Psoas muscle (tissue), 8 donors: Measurements from ENCODE around the gene ORC3. TPM values are rescaled to one million over a fixed set of nuclear protein-coding genes. Genes with fewer than 3 reads are reported as not detected.

Experiments used
- ATAC-seq, 4 donors: fragments of 200-7000 bp; cut with Tn5 transposase; one replicate each; pipeline ENCODE4 v1.9.1; 2020; ENCODE audit warnings: moderate library complexity in 3 of 4, mild to moderate bottlenecking in 2 of 4
- DNase-seq, 2 donors: peaks; one replicate each; pipeline ENCODE4 v3.0.0-alpha.2; 2020
- H3K27ac ChIP-seq: fragments of 200-600 bp; one replicate; pipeline ENCODE4 v1.8.0; 2022
- H3K27me3 ChIP-seq, 3 donors: fragments of 200-600 bp in 1 of 3; one replicate each; pipeline versions ENCODE4 v1.6.1 to v1.8.0; 2013 to 2022; ENCODE audit warnings: low read length in 2 of 3, mild to moderate bottlenecking in 2 of 3, moderate library complexity in 1 of 3; ENCODE audit not compliant: insufficient read depth in 3 of 3
- H3K36me3 ChIP-seq, 2 donors: fragments of 200-600 bp in 1 of 2; one replicate each; pipeline versions ENCODE4 v1.6.1 to v1.8.0; 2013 to 2022; ENCODE audit warnings: low read depth in 1 of 2, mild to moderate bottlenecking in 1 of 2, moderate library complexity in 1 of 2; ENCODE audit not compliant: insufficient read depth in 1 of 2
- H3K4me1 ChIP-seq: fragments of 200-600 bp; one replicate; pipeline ENCODE4 v1.8.0; 2022
- H3K4me3 ChIP-seq: fragments of 200-600 bp; one replicate; pipeline ENCODE4 v1.8.0; 2022; ENCODE audit warnings: mild to moderate bottlenecking
- H3K9me3 ChIP-seq: fragments of 200-600 bp; one replicate; pipeline ENCODE4 v1.8.0; 2022
- WGBS, 3 donors: extraction: QIAGEN DNeasy Blood & Tissue Kit; methylation state at CpG; one replicate each; pipeline versions ENCODE4 v1.1.6 to v1.1.7; 2013; 5-methylcytosine and 5-hydroxymethylcytosine counted together
- intact Hi-C, 2 donors: fragments of 100-400 bp; cut with DNase I; formaldehyde crosslinking; loops; one replicate each; pipeline versions ENCODE4 v1.11.0 to v1.14.2; 2022
- polyA plus RNA-seq, 3 donors: library from polyadenylated mRNA; stranded (reverse); fragments of 200-250 nt; gene quantifications; one replicate each; pipeline ENCODE4 v1.2.3, GENCODE V29; 2013
- total RNA-seq, 4 donors: library from RNA; stranded (reverse); fragmentation: NEBNext Ultra II Directional in 2 of 4; extraction: Animal tissue kit (Norgen Biotek cat#: 25700) in 2 of 4; gene quantifications; one replicate each; pipeline versions ENCODE4 v1.2.1 to v1.2.4, GENCODE V29; 2021 to 2023
- TF ChIP-seq, protein P1 (sequence below): fragments of 200-600 bp; IDR thresholded peaks from one replicate; pipeline ENCODE4 v1.8.0; 2022; ENCODE audit warnings: antibody characterized with exemption
- donor health status: healthy with polysubstance abuse.
- donor health status: DM: no; HTN: no; CAD: no; lungs with moderate emphysema.
- donor health status: Bipolar disorder and iron deficiency.
- donor health status: healthy.
- donor health status: DM: yes; HTN: yes; CAD: no.
- donor health status: DM: no; HTN: no; CAD: no.
- donor health status: DM: no; HTN: no; CAD: no.
- donor health status: DM: yes; HTN: yes; CAD: no.

Gene ORC3
- total and polyA plus RNA-seq, 7 donors = 14.5 to 44.0 (median 19.6) TPM

DNA sequence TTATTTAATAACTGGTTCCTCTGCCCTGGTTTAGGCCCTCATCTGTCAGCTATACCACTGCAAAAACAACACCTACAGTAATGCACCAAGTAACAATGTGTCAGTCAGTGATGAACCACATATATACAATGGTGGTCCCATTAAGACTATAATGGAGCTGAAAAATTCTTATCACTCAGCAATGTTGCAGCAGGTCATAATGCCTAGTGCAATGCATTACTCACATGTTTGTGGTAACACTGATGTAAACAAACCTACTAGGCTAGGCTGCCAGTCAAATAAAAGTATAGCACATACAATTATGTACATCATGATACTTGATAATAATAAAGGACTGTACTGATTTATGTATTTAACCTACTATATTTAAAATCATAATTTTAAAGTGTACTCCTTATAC is 31.5 kb upstream of the ORC3 start:
- H3K27me3 ChIP-seq = no peaks in the 10 kb centered on the region
- TF ChIP-seq, protein P1, sequence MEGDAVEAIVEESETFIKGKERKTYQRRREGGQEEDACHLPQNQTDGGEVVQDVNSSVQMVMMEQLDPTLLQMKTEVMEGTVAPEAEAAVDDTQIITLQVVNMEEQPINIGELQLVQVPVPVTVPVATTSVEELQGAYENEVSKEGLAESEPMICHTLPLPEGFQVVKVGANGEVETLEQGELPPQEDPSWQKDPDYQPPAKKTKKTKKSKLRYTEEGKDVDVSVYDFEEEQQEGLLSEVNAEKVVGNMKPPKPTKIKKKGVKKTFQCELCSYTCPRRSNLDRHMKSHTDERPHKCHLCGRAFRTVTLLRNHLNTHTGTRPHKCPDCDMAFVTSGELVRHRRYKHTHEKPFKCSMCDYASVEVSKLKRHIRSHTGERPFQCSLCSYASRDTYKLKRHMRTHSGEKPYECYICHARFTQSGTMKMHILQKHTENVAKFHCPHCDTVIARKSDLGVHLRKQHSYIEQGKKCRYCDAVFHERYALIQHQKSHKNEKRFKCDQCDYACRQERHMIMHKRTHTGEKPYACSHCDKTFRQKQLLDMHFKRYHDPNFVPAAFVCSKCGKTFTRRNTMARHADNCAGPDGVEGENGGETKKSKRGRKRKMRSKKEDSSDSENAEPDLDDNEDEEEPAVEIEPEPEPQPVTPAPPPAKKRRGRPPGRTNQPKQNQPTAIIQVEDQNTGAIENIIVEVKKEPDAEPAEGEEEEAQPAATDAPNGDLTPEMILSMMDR = no peak
- H3K9me3 ChIP-seq = no peaks in the 10 kb centered on the region
- intact Hi-C loops = no loop called here
- no peak for ATAC-seq
- no peak for DNase-seq
- no peak overlapping the region for H3K4me3 ChIP-seq
- H3K27ac ChIP-seq = no peak overlapping the region
- H3K36me3 ChIP-seq = peaks cover 5 to 86% of the 10 kb centered on the region in 2 donors
- H3K4me1 ChIP-seq = no peaks in the 10 kb centered on the region

DNA sequence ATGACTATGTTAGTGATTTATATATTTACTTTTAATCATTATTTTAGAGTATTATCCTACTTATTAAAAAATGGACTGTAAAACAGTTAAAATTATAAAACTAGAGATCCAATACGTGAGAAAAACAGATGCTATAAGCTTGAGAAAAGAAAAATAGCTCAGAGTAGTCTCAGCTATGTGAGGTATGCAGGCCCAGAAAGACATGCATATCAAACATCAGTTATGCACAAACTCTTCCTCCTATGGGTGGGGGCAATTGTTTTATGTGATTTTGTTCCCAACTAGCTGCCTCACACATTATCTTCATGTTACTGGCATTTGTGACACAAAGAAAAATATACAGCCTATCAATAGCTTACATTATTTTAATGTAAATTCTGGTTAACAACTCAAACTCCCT is 28.9 kb upstream of the ORC3 start:
- Histone ChIP-seq H3K4me1 (no peaks in the 10 kb centered on the region), H3K4me3 (no peak overlapping the region), H3K27me3 (no peaks in the 10 kb centered on the region), H3K9me3 (no peaks in the 10 kb centered on the region), H3K27ac (no peak overlapping the region), H3K36me3 (peaks cover 5 to 73% of the 10 kb centered on the region in 2 donors)
- intact Hi-C loops = no loop called here
- no peak for DNase-seq
- WGBS, 3 donors = 65 to 85% (median 75%) methylated on average over 1 of the region's 1 CpG
- TF ChIP-seq, protein P1 = no peak
- ATAC-seq = no peak

DNA sequence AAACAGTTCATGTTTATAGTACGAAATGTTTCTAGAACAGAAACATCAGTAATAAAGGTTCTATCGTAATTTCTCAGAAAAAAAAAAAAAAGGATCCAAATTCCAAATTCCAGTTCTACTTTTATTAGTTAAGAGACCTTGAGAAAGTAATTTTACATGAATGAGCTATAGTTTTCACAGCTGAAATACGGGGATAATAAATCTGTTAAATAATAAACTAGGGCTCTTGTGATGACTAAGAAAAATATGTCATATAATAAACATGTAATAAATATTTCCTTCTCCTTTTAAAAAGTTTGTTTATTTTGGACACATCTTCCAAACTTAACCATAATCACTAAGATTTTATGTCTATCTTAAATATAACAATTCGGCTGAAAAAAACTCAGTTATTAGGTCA is 17.9 kb upstream of the ORC3 start:
- Histone ChIP-seq H3K36me3 (peaks cover 0 to 13% of the 10 kb centered on the region in 2 donors), H3K4me1 (peaks cover 10% of the 10 kb centered on the region), H3K27ac (no peak overlapping the region), H3K27me3 (no peaks in the 10 kb centered on the region), H3K4me3 (no peak overlapping the region), H3K9me3 (no peaks in the 10 kb centered on the region)
- DNase-seq = no peak
- intact Hi-C loops = no loop called here
- TF ChIP-seq, protein P1 = no peak
- ATAC-seq = no peak
- WGBS, 3 donors = 83 to 91% (median 89%) methylated on average over 4 of the region's 4 CpGs

DNA sequence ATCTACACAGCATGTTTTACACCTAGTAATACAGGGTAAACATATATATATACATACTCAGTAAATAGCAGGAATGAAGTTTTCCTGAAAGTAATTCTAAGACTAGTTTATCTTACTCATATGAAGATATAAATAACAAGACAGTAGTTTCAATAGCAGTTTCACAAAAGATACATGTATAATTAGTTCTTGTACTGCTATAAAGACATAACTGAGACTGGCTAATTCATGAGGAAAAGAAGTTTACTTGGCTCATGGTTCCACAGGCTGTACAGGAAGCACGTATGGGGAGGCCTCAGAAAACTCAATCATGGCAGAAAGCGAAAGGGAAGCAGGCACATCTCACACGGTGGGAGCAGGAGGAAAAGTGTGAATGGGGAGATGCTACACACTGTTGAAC is 17.1 kb upstream of the ORC3 start:
- no peak overlapping the region for H3K27ac ChIP-seq
- peaks cover 10% of the 10 kb centered on the region for H3K4me1 ChIP-seq
- H3K9me3 ChIP-seq = no peaks in the 10 kb centered on the region
- H3K4me3 ChIP-seq = no peak overlapping the region
- DNase-seq (no peak), ATAC-seq (no peak)
- no peaks in the 10 kb centered on the region for H3K27me3 ChIP-seq
- 87 to 96% (median 89%) methylated on average over 3 of the region's 3 CpGs for WGBS, 3 donors
- intact Hi-C loops = no loop called here
- peaks cover 0 to 9% of the 10 kb centered on the region in 2 donors for H3K36me3 ChIP-seq
- TF ChIP-seq, protein P1 = no peak

DNA sequence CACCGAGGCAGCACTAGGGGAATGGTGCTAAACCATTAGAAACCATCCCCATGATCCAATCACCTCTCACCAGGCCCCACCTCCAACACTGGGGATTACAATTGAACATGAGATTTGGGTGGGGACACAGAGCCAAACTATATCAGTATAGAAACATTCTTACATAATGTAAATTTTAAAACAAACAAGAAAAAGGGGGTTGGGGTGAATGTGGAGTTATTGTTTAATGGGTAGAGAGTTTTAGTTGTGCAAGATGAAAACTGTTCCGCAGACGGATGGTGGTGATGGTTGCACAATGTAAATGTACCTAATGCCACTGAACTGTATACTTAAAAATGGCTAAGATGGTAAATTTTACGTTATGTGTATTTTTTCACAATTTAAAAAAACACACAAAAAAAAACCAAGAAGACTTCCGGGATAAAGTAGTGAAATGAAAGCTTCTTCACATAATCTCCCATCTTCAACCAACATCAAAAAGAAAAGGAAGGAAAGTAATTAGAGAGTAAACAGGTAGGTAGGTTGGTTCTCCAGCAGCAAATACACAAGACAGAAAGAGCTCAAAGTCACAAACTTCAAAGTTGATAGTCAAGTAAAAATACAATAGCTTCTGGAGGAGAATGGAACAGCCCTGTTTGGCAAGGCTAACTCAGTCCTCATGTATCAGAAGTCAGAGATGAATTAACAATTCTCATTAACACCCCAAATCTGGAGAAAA is 16.5 kb upstream of the ORC3 start:
- TF ChIP-seq, protein P1 = no peak
- intact Hi-C loops = no loop called here
- WGBS, 3 donors = 91 to 97% (median 93%) methylated on average over 5 of the region's 5 CpGs

More for the DNA sequence above, 16.5 kb upstream of the ORC3 start:
- H3K36me3 ChIP-seq = peaks cover 0 to 3% of the 10 kb centered on the region in 2 donors
- no peaks in the 10 kb centered on the region for H3K27me3 ChIP-seq
- no peaks in the 10 kb centered on the region for H3K9me3 ChIP-seq
- H3K27ac ChIP-seq = no peak overlapping the region
- DNase-seq (no peak), ATAC-seq (no peak)
- H3K4me3 ChIP-seq = no peak overlapping the region
- peaks cover 10% of the 10 kb centered on the region for H3K4me1 ChIP-seq
